ENCODE measurements around the gene PDE6G. TPM values are rescaled to one million over a fixed set of nuclear protein-coding genes. Genes with fewer than 3 reads are reported as not detected.

The PDE6G gene
- total RNA-seq, 1 donor from 2014 or later, result 0.83 TPM

GRCh38 chr17:81691196-81691595 is 34.9 kb upstream of the PDE6G start:
- H3K27ac Mint-ChIP-seq (ENCODE audit: unreplicated experiment), result no peak overlapping the region
- peaks cover 32% of the 10 kb centered on the region for H3K36me3 Mint-ChIP-seq (ENCODE audit: unreplicated experiment)
- no peaks in the 10 kb centered on the region for H3K27me3 Mint-ChIP-seq (ENCODE audit: unreplicated experiment)
- H3K9me3 Mint-ChIP-seq (ENCODE audit: unreplicated experiment), result no peaks in the 10 kb centered on the region
- TF ChIP-seq, protein P1, sequence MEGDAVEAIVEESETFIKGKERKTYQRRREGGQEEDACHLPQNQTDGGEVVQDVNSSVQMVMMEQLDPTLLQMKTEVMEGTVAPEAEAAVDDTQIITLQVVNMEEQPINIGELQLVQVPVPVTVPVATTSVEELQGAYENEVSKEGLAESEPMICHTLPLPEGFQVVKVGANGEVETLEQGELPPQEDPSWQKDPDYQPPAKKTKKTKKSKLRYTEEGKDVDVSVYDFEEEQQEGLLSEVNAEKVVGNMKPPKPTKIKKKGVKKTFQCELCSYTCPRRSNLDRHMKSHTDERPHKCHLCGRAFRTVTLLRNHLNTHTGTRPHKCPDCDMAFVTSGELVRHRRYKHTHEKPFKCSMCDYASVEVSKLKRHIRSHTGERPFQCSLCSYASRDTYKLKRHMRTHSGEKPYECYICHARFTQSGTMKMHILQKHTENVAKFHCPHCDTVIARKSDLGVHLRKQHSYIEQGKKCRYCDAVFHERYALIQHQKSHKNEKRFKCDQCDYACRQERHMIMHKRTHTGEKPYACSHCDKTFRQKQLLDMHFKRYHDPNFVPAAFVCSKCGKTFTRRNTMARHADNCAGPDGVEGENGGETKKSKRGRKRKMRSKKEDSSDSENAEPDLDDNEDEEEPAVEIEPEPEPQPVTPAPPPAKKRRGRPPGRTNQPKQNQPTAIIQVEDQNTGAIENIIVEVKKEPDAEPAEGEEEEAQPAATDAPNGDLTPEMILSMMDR (IDR thresholded peaks at IDR 0.05), result no peak
- DNase-seq (ENCODE audit: extremely low spot score, unreplicated experiment), result no peak
- H3K4me1 Mint-ChIP-seq (ENCODE audit: unreplicated experiment), result peaks cover 2% of the 10 kb centered on the region
- no peak overlapping the region for H3K4me3 Mint-ChIP-seq (ENCODE audit: unreplicated experiment)

GRCh38 chr17:81690549-81690948 is 34.2 kb upstream of the PDE6G start:
- TF ChIP-seq, protein P1 (IDR thresholded peaks at IDR 0.05), result no peak
- Mint-ChIP-seq H3K36me3 (ENCODE audit: unreplicated experiment) (peaks cover 35% of the 10 kb centered on the region), H3K4me1 (ENCODE audit: unreplicated experiment) (peaks cover 6% of the 10 kb centered on the region)

GRCh38 chr17:81690066-81690465 is 33.7 kb upstream of the PDE6G start:
- TF ChIP-seq, protein P1 (IDR thresholded peaks at IDR 0.05), result no peak
- peaks cover 10% of the 10 kb centered on the region for H3K4me1 Mint-ChIP-seq (ENCODE audit: unreplicated experiment)
- peaks cover 39% of the 10 kb centered on the region for H3K36me3 Mint-ChIP-seq (ENCODE audit: unreplicated experiment)
- H3K4me3 Mint-ChIP-seq (ENCODE audit: unreplicated experiment), result no peak overlapping the region
- H3K27ac Mint-ChIP-seq (ENCODE audit: unreplicated experiment), result no peak overlapping the region
- no peak for DNase-seq (ENCODE audit: extremely low spot score, unreplicated experiment)
- no peaks in the 10 kb centered on the region for H3K27me3 Mint-ChIP-seq (ENCODE audit: unreplicated experiment)
- H3K9me3 Mint-ChIP-seq (ENCODE audit: unreplicated experiment), result no peaks in the 10 kb centered on the region

More at GRCh38 chr17:81690549-81690948, 34.2 kb upstream of the PDE6G start:
- Mint-ChIP-seq H3K9me3 (ENCODE audit: unreplicated experiment) (no peaks in the 10 kb centered on the region), H3K4me3 (ENCODE audit: unreplicated experiment) (no peak overlapping the region), H3K27me3 (ENCODE audit: unreplicated experiment) (no peaks in the 10 kb centered on the region), H3K27ac (ENCODE audit: unreplicated experiment) (no peak overlapping the region)
- DNase-seq (ENCODE audit: extremely low spot score, unreplicated experiment), result no peak

- Mint-ChIP-seq H3K9me3 (ENCODE audit: unreplicated experiment) (no peaks in the 10 kb centered on the region), H3K27ac (ENCODE audit: unreplicated experiment) (no peak overlapping the region), H3K4me3 (ENCODE audit: unreplicated experiment) (no peak overlapping the region), H3K27me3 (ENCODE audit: unreplicated experiment) (no peaks in the 10 kb centered on the region), H3K36me3 (ENCODE audit: unreplicated experiment) (peaks cover 39% of the 10 kb centered on the region), H3K4me1 (ENCODE audit: unreplicated experiment) (peaks cover 19% of the 10 kb centered on the region)
- DNase-seq (ENCODE audit: extremely low spot score, unreplicated experiment), result no peak
- TF ChIP-seq, protein P1 (IDR thresholded peaks at IDR 0.05), result no peak
Observed at GRCh38 chr17:81688616-81689015, 32.3 kb upstream of the PDE6G start.

DNA sequence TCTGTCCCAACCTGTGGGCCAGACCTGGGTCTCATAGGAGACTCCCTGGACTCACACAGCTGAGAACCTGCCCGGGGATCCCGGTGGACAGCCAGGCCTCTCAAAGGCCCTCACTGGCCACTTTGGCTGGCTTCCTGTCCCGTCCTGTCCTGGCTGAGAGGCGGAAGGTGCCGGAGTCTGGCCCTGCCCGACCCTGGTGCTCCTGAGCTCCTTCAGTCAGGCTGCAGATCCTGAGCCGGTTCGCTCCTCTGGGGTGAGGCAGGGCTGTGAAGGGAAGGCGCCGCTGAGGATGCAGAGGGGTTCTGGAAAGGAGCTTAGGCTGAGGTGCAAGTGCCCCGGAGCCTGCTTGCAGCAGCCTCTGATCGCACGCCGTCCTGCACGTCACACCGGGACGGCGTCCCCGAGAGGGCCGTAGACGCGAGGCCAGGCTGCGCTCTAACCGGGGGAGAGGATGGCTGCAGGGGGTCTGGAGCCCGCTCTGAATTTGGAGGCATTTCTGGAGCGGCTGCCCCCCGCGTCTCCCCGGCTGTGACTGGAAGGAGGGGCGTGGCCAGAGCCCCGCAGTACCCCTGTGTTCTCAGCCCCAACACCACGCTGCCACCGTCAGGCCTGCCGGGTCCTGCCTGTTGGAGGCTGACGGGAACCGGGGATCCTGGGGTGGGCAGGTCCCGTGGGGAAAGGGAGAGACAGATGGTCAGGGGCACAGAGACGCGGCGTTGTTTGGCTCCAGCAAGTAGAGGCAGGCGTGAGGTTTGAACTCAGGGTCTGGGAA is 31.6 kb upstream of the PDE6G start:
- Mint-ChIP-seq H3K36me3 (ENCODE audit: unreplicated experiment) (peaks cover 39% of the 10 kb centered on the region), H3K4me3 (ENCODE audit: unreplicated experiment) (no peak overlapping the region), H3K27me3 (ENCODE audit: unreplicated experiment) (no peaks in the 10 kb centered on the region), H3K9me3 (ENCODE audit: unreplicated experiment) (no peaks in the 10 kb centered on the region), H3K27ac (ENCODE audit: unreplicated experiment) (no peak overlapping the region), H3K4me1 (ENCODE audit: unreplicated experiment) (peaks cover 19% of the 10 kb centered on the region)
- no peak for DNase-seq (ENCODE audit: extremely low spot score, unreplicated experiment)
- TF ChIP-seq, protein P1 (IDR thresholded peaks at IDR 0.05), result no peak
